Measurements from ENCODE around the gene USB1.
"Not testable (repeated sequence)": the region's sequence is repeated elsewhere in the genome, so short reads cannot be mapped to it uniquely, and the experiment has no call there.

USB1 gene

GRCh38 chr16:57996406-57997175, 4.6 kb upstream of the USB1 start:
- DNase-seq: no peak

GRCh38 chr16:57997176-57997527, 4.1 kb upstream of the USB1 start:
- no peak for DNase-seq

- DNase-seq: no peak
Observed at GRCh38 chr16:57997528-57998265, 3.5 kb upstream of the USB1 start.

- DNase-seq: peak; percentile 43
Observed at GRCh38 chr16:57998486-57998885, 2.7 kb upstream of the USB1 start.

- DNase-seq: no peak
Observed at GRCh38 chr16:57998992-57999365, 2.2 kb upstream of the USB1 start.

- no peak for DNase-seq
Observed at GRCh38 chr16:57999366-57999970, 1.7 kb upstream of the USB1 start.

- peak; percentile 21 for DNase-seq
Observed at GRCh38 chr16:57999971-58000705, 1.1 kb upstream of the USB1 start, which contains the start of gene ZNF319. ZNF319 (minus strand) TSS chr16:58000672; CDS start chr16:57998265, 2,407 bp downstream.

- DNase-seq: no peak
Observed at GRCh38 chr16:58001781-58002415, 691 bp downstream of the USB1 start.

- DNase-seq: no peak
Observed at GRCh38 chr16:58002416-58002800, 1.2 kb downstream of the USB1 start.

GRCh38 chr16:58002936-58003335, 1.7 kb downstream of the USB1 start:
- no peak for DNase-seq

GRCh38 chr16:58004736-58005135, 3.5 kb downstream of the USB1 start:
- not testable (repeated sequence) for DNase-seq

- DNase-seq: no peak
Observed at GRCh38 chr16:58009856-58010416, 8.7 kb downstream of the USB1 start.

- no peak for DNase-seq
Observed at GRCh38 chr16:58010886-58011285, 9.7 kb downstream of the USB1 start.

- DNase-seq: no peak
Observed at GRCh38 chr16:58011652-58012051, 10.4 kb downstream of the USB1 start.

- DNase-seq: no peak
Observed at GRCh38 chr16:58012481-58012880, 11.3 kb downstream of the USB1 start.

GRCh38 chr16:58013201-58013956, 12.2 kb downstream of the USB1 start:
- no peak for DNase-seq

- DNase-seq: no peak
Observed at GRCh38 chr16:58016840-58017446, 15.7 kb downstream of the USB1 start.

GRCh38 chr16:58018803-58019202, 17.6 kb downstream of the USB1 start:
- no peak for DNase-seq

- DNase-seq: no peak
Observed at GRCh38 chr16:58019866-58020538, 18.8 kb downstream of the USB1 start.

All from stimulated activated CD4-positive, alpha-beta T cell treated with anti-CD3 and anti-CD28 coated beads, Interleukin-4, amount 100 ng/mL, for 1 hour (primary cell).